DMS53 treated with DMSO at 0.1 percent for 48 hours (cell line): ENCODE measurements around the gene UNC119B.
"Not testable (repeated sequence)": the region's sequence is repeated elsewhere in the genome, so short reads cannot be mapped to it uniquely, and the experiment has no call there.

Experiments
- DNase-seq: peaks from one replicate; lab custom pipeline; 2025; ENCODE audit not compliant: unreplicated experiment; lab: John Stamatoyannopoulos, UW

The UNC119B gene

DNA sequence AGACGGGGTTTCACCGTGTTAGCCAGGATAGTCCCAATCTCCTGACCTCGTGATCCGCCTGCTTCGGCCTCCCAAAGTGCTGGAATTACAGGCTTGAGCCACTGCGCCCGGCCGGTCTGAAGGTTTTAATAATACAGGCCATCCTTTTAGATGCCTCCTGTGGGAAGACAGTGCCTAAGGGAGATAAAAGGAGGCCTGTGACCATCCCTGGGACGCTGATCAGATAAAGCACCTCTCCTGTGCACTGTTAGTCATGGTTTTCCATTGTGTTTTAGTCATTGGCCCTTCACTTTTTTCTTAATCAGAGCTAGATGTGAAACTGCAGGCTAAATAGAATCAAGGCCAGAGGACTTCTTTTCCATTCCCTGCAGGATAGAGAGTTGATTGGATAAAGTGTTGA is 7.8 kb downstream of the UNC119B start:
- DNase-seq, result no peak

DNA sequence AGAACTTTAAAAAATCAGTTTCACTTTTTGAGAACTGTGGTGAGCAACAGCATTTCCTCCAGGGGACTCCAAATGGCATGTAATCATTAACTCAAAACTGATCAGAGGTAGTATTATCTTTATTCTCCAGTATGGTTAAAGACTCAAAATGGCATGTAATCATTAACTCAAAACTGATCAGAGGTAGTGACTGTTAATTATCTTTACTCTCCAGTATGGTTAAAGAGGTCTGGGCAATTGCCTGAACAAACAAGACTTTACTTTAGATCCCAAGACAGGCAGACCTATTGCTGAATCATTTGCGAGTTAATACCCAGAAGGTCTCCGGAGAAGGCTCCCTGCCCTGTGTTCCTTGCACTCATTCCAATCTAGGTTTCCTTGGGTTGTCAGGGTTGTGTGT is 8.8 kb downstream of the UNC119B start:
- no peak for DNase-seq

DNA sequence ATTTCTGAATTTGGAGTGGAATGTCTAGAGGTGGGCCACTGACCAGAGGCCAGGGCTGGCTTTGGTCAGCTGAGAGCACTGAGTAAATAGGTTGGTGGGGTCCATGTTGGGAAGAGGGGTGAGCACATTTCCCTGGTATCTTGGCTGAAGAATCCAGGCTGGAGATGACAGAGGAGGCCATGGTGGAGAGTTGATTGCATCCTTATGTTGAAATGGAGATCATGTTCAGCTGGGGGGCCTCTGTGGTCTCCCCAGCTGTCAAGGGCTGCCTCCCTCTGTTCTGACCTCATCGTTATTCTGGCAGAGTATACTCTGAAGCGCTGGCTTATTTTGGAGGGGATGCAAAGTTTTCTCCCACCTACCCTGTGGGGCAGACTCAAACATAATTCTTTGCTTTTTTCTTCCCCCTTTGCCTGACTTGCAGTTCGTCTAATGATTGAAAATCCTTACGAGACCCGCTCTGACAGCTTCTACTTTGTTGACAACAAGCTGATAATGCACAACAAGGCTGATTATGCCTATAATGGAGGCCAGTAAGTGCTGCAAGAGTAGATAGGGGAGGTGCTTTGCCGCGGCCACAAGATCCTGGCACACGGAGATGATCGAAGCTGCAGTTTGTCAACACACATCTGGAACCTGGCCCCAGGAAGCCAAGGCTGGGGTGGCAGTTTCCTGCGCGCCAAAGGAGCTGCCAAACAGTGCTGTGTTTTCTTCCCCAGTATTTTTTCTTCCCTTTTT is 9.4 kb downstream of the UNC119B start:
- DNase-seq, result no peak

DNA sequence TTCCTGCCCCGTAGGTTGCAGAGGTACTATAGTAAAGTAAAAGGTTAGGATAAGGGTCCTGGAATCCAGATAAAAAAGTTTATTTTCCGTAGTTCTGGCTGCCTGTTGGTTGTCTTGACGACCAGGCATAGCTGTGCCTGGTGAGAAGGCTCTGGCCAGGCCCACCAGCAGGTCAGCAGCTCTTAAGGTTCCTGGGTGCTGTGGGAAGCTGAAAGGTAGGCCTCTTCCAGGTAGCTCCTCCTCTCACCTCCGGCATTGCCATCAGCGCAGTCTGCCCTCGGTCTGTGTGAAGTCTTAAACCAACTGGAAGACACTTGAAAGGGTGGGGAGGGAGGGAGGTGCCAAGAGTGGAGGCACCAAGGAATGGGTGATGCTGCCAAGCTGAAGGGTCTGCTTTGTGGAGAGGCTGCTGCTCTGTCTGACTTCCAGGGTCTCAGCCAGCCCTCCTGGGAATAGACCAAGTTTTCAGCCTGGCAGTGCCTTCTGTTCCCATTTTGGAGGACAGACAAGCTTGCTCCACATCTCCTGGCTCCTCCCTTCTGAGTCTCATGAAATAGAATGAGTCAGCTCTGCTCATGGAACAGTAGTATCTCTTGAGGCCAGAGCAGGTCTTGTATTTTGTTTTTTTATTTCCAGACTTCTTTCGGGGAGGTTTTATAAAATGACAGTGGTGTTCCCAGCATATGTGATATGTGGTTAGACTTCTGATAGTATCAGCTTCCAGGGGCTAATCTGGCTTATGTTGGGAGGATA is 10.2 kb downstream of the UNC119B start:
- no peak for DNase-seq

DNA sequence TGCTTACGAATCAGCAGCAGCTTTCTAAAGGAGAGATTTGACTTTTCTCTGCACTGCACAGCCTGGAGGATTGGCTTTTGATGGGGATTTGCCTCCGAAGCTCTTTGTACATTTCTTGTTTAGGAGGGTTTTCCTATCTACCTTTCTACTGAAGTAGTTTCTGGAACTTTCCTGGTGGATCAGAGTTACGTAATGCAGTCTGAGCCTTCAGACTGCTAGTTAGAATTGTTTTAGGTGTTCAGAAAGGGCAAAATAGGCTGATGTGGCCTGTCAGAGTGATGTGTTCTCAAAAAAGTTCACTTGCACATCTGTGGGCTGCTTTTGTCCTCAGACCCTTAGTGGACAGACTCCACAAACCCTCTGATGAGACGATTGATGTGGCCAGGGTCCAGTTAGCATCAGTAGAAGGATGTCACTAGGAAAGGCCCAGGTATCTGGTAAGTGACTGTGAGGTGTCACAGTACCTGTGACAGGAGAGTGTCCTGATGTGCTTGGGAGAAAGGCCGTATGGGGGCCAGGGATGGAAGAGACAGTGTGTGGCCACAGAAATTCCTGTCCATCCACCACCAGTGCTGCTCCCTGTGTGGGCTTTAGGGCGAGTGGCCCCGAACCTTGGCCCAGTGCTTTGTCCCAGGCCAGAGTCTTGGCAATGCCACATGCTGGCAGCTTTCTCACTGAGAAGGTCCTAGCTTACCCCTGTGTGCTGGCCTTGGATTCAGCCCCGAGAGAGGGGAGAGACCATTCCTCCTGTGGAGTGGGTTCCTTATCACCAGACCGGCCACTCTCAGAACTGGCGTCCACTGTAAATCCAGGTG is 10.9 kb downstream of the UNC119B start:
- no peak for DNase-seq

DNA sequence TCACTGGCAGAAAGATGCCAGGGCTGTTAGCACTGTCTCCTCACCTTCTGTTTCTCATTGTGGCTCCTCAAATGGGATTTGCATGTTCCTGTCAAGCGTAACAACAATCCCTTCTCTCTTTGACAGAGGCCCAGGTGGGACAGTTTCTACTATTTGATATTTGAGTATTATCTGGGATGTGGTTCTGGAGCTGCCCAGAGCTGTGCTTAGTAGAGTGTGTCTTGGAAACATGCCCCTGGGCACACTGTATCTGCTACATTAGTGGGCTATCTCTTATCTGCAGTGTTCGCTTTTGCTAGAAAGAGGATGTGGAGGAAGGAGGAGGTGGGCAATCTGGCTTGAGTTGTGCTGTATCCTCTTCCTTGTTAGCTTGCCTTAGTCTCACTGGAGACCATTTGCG is 11.6 kb downstream of the UNC119B start:
- no peak for DNase-seq

DNA sequence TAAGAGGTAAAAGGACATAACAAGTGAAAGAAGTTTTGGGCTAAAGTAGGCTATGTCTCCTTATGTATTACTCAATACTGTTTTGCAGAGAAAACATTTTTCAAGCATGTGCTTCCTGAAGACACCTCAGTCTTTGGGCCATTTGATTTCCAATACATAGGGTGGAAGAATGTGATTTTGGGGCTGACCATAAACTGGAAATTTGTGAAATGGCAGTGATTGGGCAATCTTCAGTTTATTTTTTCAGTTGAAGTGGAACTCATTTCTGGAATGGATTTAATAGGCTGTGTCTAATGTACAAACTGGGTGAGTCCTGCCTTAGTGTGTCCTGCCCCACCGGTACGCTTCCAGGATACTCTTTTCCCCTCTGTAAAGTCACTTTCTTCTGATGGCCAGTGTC is 12.5 kb downstream of the UNC119B start:
- no peak for DNase-seq

DNA sequence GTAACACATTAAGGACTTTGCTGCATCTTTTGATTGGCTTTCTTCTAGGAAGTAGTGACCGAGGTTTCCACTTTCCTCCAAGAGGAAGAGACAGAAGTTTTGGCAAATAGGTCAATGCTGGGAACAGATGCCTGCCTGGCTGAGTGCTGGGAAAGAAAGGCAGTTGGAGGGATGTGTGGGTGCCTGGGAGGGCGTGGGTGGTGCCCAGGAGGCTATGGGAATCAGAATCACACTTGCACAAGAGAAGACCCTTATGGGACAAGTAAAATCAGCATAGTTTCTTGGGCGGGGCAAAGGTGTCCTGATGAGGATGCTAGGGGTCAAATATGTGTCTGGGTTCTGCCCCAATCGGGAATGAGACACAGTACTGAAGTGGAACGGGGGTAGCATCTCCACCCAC is 14.5 kb downstream of the UNC119B start:
- no peak for DNase-seq

DNA sequence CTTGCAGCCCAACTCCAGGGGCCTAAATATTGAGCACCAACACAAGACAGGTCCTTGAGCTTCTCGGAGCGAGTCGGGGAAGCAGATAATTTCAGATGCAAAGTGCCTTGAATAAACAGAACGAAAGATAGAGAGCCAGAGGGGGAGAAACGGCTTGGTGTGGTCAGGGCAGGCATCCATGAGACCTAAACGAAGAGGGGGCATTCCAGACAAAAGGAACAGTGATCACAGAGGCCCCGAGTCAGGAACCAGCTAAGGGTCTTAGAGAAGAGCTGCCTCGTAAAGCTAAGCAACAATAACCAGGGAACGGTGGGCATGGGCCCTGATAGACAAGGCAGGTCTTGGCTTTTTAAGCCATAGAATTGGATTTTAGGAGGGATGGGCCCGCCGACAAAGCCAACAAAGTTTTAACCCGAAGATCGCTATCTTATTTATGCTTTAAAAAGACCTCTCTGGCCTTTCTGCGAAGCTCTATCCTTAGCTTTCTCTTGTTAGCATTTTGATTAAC is 14.9 kb downstream of the UNC119B start:
- DNase-seq, result no peak

DNA sequence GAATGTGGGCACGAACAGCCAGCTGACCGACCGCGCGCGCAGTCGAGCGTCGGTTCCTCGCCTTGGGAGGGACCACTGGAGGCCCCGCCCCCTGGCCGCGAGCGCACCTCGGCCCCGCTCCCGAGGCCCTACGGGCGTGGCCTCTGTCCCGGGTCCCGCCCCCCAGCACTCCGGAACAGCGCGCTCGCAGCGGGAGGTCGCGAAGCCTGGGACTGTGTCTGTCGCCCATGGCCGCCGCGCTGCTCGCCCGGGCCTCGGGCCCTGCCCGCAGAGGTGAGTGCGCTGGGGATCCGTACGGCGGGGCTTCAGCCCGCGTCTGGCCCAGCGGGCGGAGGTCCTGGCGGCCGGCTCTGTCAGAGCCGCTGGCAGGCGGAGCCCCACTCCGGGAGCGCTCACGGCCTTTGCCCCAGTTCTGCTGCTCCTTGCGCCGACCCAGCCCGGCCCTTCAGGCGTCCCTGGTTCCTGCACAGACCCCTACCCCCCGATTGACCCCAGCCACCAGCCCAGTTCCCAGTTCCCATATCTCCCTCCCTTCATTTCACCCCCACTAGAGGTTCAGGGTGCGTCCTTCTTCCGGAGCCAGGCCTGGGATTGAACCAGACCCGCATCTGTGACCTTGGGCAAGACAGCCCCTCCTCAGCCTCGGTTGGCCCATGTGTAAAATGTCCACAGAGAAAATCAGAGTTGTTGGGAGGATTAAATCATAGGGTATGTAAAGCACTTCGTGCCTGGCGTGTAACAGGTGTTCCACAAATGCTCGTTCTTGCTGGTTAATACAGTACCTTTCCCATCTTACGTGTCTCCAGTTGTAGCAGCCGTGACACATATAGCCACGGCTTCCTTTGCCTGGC is 15.6 kb downstream of the UNC119B start, which contains the start of gene ACADS:
TSS of gene ACADS (plus strand) at position 168 of the 851 bp plus-strand sequence. CDS start at position 228, 60 bp downstream.
- DNase-seq, result peak; percentile 82

DNA sequence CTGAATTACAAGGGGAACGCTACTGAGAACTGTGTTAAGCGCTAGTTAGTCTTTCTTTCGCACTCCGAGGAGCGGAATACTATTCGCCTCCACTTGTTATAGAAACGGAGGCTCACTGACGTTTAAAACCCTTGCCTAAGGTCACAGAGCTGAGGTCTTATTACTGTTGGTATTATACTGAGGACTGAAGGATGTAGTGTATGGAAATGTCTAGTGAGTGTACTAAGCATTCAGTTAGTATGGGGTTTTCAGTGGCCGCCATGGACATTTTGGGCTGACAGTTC is 16.2 kb downstream of the UNC119B start:
- DNase-seq, result no peak

DNA sequence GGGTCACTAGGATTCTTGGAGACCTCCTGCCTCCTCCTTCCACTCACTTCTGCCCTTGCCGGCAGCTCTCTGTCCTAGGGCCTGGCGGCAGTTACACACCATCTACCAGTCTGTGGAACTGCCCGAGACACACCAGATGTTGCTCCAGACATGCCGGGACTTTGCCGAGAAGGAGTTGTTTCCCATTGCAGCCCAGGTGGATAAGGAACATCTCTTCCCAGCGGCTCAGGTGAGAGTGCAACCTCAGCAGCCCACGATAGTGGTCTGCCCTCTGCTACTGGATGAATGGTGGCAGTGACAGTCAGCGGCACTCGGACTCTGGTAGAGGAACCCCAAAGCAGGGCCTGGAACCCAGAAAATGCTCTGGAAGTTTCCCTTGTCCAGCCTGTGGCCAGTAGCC is 16.7 kb downstream of the UNC119B start:
- no peak for DNase-seq

DNA sequence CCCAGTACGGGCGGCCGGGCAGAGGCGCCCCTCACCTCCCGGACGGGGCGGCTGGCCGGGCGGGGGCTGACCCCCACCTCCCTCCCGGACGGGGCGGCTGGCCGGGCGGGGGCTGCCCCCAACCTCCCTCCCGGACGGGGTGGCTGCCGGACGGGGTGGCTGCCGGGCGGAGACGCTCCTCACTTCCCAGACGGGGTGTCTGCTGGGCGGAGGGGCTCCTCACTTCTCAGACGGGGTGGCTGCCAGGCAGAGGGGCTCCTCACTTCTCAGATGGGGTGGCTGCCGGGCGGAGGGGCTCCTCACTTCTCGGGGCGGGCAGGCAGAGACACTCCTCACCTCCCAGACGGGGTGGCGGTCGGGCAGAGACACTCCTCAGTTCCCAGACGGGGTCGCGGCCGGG is 21.9 kb downstream of the UNC119B start:
- not testable (repeated sequence) for DNase-seq

DNA sequence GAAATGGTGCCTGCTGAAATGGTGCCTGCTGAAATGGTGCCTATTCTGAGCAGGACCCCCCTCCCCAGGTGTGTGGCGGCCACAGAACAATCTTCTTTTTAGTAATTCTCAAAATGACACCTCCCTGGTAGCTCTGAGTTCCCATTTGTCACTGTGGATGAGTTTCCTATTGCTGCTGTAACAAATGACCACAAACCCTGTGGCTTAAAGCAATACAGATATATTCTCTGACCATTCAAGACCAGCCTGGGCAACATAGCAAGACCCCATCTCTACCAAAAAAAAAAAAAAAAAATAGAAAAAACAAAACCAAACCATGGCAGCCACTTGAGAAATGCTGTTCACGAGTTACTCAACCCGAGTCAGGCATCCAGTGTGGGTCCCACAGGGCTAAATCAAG is 23.3 kb downstream of the UNC119B start:
- DNase-seq, result no peak

DNA sequence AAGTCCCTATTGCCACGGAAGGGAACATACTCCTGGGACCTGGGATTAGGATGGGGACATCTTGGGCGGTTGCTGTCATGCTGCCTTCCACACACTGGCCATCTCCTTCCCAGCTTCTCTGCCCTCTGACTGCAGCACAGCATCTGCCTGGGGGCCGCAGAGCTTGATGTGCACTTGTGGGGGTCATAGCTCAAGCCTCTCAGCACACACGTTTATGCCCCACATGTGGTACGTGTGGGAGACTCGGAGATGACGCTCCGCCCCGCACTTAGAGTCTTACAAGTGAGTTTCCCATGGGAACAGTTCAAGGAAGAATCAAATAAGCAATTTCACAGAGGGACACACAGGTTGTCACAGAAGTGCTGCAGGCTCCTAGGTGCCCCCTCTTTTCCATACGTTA is 24.0 kb downstream of the UNC119B start:
- no peak for DNase-seq

DNA sequence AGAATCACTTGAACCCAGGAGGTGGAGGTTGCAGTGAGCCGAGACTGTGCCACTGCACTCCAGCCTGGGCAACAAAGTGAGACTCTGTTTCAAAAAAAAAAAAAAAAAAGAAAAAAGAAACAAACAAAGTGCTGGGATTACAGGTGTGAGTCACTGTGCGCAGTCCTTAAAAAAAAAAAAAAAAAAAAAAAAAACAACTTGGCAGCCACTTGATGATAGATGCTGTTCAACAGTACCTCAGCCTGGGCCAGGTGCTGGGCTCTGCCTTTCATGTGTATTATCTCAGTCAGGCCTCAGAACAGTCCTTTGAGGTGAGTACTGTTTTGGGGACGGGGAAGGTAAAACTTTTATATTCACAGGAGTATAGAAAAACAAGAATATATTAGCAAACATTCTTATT is 24.9 kb downstream of the UNC119B start:
- peak; percentile 67 for DNase-seq

DNA sequence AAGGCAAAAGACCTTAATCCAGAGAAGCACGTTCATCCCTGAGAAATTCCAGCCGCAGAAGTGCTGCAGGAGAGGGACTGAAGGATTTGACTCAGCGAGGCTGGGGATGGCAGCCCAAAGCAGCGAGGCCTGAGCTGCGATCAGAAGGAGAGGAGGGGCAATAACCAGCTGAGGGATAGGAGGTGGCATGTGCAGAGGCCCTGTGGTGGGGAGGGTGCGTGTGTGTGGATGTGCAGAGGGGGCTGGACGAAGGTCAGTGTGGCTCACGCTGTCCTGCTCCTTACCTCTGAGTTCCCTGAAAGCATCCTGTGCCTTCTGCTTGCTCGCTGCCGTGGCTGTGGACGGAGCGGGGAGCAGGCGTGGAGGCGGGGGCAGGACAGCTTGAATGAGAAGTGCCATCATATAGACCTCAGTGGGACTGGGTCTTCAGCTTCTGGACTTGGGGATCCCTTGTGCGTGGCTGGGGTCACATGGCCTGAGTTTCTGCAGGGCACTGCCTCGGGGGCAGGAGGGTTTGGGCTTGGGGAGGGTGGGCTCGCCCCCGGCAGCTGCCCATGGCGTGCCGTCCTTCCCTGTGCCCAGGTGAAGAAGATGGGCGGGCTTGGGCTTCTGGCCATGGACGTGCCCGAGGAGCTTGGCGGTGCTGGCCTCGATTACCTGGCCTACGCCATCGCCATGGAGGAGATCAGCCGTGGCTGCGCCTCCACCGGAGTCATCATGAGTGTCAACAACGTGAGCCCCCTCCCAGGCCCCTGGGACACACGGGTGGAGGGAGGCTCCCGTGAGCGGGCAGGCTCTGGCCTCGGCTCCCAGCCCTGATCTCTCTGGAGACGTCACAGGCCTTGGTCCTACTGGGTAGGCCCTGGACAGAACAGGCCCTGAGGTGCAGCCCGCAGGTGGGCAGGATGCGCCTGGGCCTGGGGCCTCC is 26.4 kb downstream of the UNC119B start:
- DNase-seq, result no peak

DNA sequence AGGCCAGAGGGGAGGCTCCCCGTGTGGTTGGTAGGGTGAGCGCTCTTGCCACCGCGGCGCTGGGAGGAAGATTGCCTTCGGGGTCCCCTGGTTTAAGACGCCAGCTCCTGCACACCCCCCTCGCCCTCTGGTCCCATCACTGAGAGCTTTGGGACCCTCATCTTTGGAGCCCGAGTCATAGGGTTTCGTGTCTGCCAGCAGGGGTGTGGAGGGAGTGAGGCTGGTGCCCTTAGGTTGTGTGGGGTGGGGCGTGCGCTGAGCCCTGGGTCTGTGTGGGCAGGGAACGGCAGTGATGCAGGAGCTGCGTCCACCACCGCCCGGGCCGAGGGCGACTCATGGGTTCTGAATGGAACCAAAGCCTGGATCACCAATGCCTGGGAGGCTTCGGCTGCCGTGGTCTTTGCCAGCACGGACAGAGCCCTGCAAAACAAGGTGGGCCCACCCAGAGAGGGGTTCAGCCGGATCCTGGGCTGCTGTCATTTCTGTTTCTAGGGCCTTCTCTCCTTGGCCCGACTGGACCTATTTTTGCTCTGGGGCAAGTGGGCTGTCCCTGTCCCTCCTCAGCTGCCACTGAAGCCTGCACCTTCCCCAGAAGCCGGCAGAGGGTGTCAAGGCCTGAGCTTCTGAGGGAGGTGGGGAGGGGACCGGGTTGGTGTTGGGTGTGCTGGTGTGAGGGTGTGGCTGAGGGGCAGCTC is 27.4 kb downstream of the UNC119B start:
- DNase-seq, result no peak
